Astrocyte (in vitro differentiated cells and primary cell): ENCODE measurements around the gene ZNF784. TPM values are rescaled to one million over a fixed set of nuclear protein-coding genes. Genes with fewer than 3 reads are reported as not detected.

Source experiments
- DNase-seq: peaks from one replicate; pipeline ENCODE4 v3.0.0-alpha.2; 2010; ENCODE audit warnings: low read depth
- FAIRE-seq: peaks from 2 replicates; lab custom pipeline; 2011; peaks lifted over from hg19 to GRCh38; lab: Jason Lieb, UNC
- H2AFZ ChIP-seq: 2 replicates; pipeline ENCODE4 v1.6.0; 2012; ENCODE audit warnings: low read depth, low read length, inconsistent platforms
- H3K27ac ChIP-seq: 2 replicates; pipeline ENCODE4 v1.5.1; 2011; ENCODE audit warnings: low read depth, low read length, inconsistent platforms
- H3K27me3 ChIP-seq: 2 replicates; pipeline ENCODE4 v1.6.0; 2011; ENCODE audit warnings: low read length, inconsistent platforms; ENCODE audit not compliant: insufficient read depth
- H3K36me3 ChIP-seq: 2 replicates; pipeline ENCODE4 v1.5.1; 2011; ENCODE audit warnings: low read length, inconsistent platforms; ENCODE audit not compliant: insufficient read depth
- H3K4me1 ChIP-seq: 2 replicates; pipeline ENCODE4 v1.5.1; 2011; ENCODE audit warnings: low read length, inconsistent platforms; ENCODE audit not compliant: insufficient read depth
- H3K4me2 ChIP-seq: 2 replicates; pipeline ENCODE4 v1.6.0; 2012; ENCODE audit warnings: low read length, inconsistent platforms
- H3K4me3 ChIP-seq: 2 replicates; pipeline ENCODE4 v1.5.1; 2011; ENCODE audit warnings: low read depth, mild to moderate bottlenecking, low read length, inconsistent platforms; ENCODE audit not compliant: insufficient read depth
- H3K79me2 ChIP-seq: 2 replicates; pipeline ENCODE4 v1.6.0; 2012; ENCODE audit warnings: mild to moderate bottlenecking, low read length, inconsistent platforms; ENCODE audit not compliant: insufficient read depth
- H3K9ac ChIP-seq: 2 replicates; pipeline ENCODE4 v1.6.0; 2012; ENCODE audit warnings: mild to moderate bottlenecking, low read length, inconsistent platforms
- H3K9me3 ChIP-seq: 2 replicates; pipeline ENCODE4 v1.5.1; 2012; ENCODE audit warnings: low read depth, mild to moderate bottlenecking, low read length, inconsistent platforms; ENCODE audit not compliant: insufficient read depth
- H4K20me1 ChIP-seq: 2 replicates; pipeline ENCODE4 v1.6.0; 2012; ENCODE audit warnings: low read length, inconsistent platforms; ENCODE audit not compliant: insufficient read depth
- H3K27ac Mint-ChIP-seq: one replicate; pipeline ENCODE4 v1.8.0; 2021; ENCODE audit warnings: mild to moderate bottlenecking, mixed read lengths; ENCODE audit not compliant: unreplicated experiment
- H3K27me3 Mint-ChIP-seq: one replicate; pipeline ENCODE4 v1.8.0; 2021; ENCODE audit warnings: low read depth, mixed read lengths; ENCODE audit not compliant: unreplicated experiment
- H3K36me3 Mint-ChIP-seq: one replicate; pipeline ENCODE4 v1.8.0; 2021; ENCODE audit warnings: low read depth, mixed read lengths; ENCODE audit not compliant: unreplicated experiment
- H3K4me1 Mint-ChIP-seq: one replicate; pipeline ENCODE4 v1.8.0; 2021; ENCODE audit warnings: low read depth, mixed read lengths; ENCODE audit not compliant: unreplicated experiment
- H3K4me3 Mint-ChIP-seq: one replicate; pipeline ENCODE4 v1.8.0; 2021; ENCODE audit warnings: mild to moderate bottlenecking, moderate library complexity, mixed read lengths; ENCODE audit not compliant: unreplicated experiment
- H3K9me3 Mint-ChIP-seq: one replicate; pipeline ENCODE4 v1.8.0; 2021; ENCODE audit warnings: mild to moderate bottlenecking, mixed read lengths; ENCODE audit not compliant: unreplicated experiment
- CTCF ChIP-seq: IDR thresholded peaks from 2 replicates; pipeline ENCODE4 v1.5.1; 2011; ENCODE audit warnings: low read depth, mild to moderate bottlenecking, inconsistent platforms, low read length, moderate library complexity; ENCODE audit not compliant: insufficient read depth
- EZH2 ChIP-seq: IDR thresholded peaks from 2 replicates; pipeline ENCODE4 v1.6.1; 2012; ENCODE audit warnings: mild to moderate bottlenecking, low read length, inconsistent platforms; ENCODE audit not compliant: insufficient read depth
- total RNA-seq: library from RNA; stranded (reverse); gene quantifications from 2 replicates; pipeline ENCODE4 v1.2.1, GENCODE V29; 2021

ZNF784 gene
- total RNA-seq, 1 donor from 2014 or later, result 5.3 TPM

- no peak for TF ChIP-seq CTCF
- TF ChIP-seq EZH2, result no peak
- H3K4me3 ChIP-seq, result peak overlapping the region; percentile 94
- H3K9ac ChIP-seq, result peak overlapping the region; percentile 99
- H2AFZ ChIP-seq, result no peak overlapping the region
- FAIRE-seq, result no peak
- H3K4me2 ChIP-seq, result peak overlapping the region; percentile 97
- H3K27ac ChIP-seq, result peak overlapping the region; percentile 99
- H4K20me1 ChIP-seq, result peaks cover 62% of the 10 kb centered on the region
- H3K4me1 ChIP-seq, result peaks cover 26% of the 10 kb centered on the region
- DNase-seq, result no peak
- peaks cover 10% of the 10 kb centered on the region for H3K36me3 Mint-ChIP-seq
- no peaks in the 10 kb centered on the region for H3K9me3 Mint-ChIP-seq
- H3K27me3 Mint-ChIP-seq, result no peaks in the 10 kb centered on the region
- no peaks in the 10 kb centered on the region for H3K27me3 ChIP-seq
- H3K27ac Mint-ChIP-seq, result peak overlapping the region; percentile 93
- peak overlapping the region; percentile 96 for H3K4me3 Mint-ChIP-seq
- H3K36me3 ChIP-seq, result no peaks in the 10 kb centered on the region
- peaks cover 26% of the 10 kb centered on the region for H3K4me1 Mint-ChIP-seq
- H3K79me2 ChIP-seq, result peaks cover 67% of the 10 kb centered on the region
- no peaks in the 10 kb centered on the region for H3K9me3 ChIP-seq
Observed at GRCh38 chr19:55656552-55656951, 32.2 kb upstream of the ZNF784 start.

- TF ChIP-seq CTCF (no peak), EZH2 (no peak)
- Mint-ChIP-seq H3K27me3 (no peaks in the 10 kb centered on the region), H3K27ac (peak overlapping the region; percentile 93), H3K4me1 (peaks cover 26% of the 10 kb centered on the region), H3K36me3 (peaks cover 14% of the 10 kb centered on the region), H3K4me3 (peak overlapping the region; percentile 96), H3K9me3 (no peaks in the 10 kb centered on the region)
- Histone ChIP-seq H3K27ac (peak overlapping the region; percentile 99), H3K4me1 (peaks cover 26% of the 10 kb centered on the region), H3K9ac (peak overlapping the region; percentile 99), H3K4me2 (peak overlapping the region; percentile 97), H3K79me2 (peaks cover 58% of the 10 kb centered on the region), H3K9me3 (no peaks in the 10 kb centered on the region), H3K4me3 (peak overlapping the region; percentile 94), H2AFZ (peak overlapping the region; percentile 68), H3K27me3 (no peaks in the 10 kb centered on the region), H3K36me3 (no peaks in the 10 kb centered on the region), H4K20me1 (peaks cover 53% of the 10 kb centered on the region)
- DNase-seq, result no peak
- no peak for FAIRE-seq
Observed at GRCh38 chr19:55655648-55656040, 31.3 kb upstream of the ZNF784 start.

DNA sequence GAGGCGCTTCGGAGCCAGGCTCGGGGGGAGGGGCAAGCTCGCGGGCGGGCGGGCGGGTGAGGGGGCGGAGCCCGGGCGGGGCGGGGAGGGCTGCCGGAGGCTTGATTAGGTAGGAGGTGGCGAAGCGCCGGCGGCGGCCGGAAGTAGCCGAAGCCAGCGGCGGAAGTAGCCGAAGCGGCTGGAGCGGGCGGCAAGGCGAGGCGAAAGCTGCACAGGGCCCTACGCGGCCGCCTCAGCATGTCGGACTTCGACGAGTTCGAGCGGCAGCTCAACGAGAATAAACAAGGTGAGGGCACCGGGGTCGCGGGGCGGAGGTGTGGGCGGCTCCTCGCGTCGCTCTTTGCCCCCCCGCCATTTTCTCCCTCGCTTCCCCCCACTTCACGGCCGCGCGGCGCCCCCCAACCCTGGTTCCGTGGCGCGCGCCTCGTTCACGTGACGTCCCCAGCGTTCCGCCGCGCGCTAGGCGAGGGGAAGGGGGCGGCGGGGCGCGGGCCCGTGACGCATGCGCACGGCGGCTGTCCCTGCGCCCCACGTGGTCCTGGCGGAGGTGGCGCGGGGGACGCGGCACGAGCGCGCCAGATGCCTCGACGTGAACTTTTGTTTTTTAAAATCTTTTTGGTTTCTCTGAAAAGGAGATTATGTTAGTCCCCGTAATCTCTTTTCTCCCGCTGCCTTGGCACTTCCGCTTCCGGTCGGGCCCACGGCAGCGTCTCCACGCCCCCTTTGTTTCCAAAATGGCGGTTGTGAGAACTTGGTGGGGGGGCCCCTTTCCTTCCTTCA is 30.7 kb upstream of the ZNF784 start, which contains the start of gene U2AF2:
Gene U2AF2, plus strand, starts transcription at position 168 of the 780 bp plus-strand sequence. Its CDS starts 70 bp downstream, at position 238.
- Mint-ChIP-seq H3K36me3 (peaks cover 16% of the 10 kb centered on the region), H3K9me3 (no peaks in the 10 kb centered on the region), H3K4me1 (peaks cover 24% of the 10 kb centered on the region), H3K27ac (peak within 1 kb of the TSS; percentile 100), H3K27me3 (no peaks in the 10 kb centered on the region), H3K4me3 (peak within 1 kb of the TSS; percentile 96)
- no peaks in the 10 kb centered on the region for H3K36me3 ChIP-seq
- peak within 1 kb of the TSS; percentile 97 for H3K4me2 ChIP-seq
- DNase-seq, result no peak
- H3K27ac ChIP-seq, result peak within 1 kb of the TSS; percentile 99
- H3K9me3 ChIP-seq, result no peaks in the 10 kb centered on the region
- peak within 1 kb of the TSS; percentile 95 for H3K4me3 ChIP-seq
- FAIRE-seq, result no peak
- TF ChIP-seq EZH2, result no peak
- TF ChIP-seq CTCF, result no peak
- peaks cover 53% of the 10 kb centered on the region for H3K79me2 ChIP-seq
- H3K27me3 ChIP-seq, result no peaks in the 10 kb centered on the region
- H4K20me1 ChIP-seq, result peaks cover 47% of the 10 kb centered on the region
- peak within 1 kb of the TSS; percentile 96 for H2AFZ ChIP-seq
- peaks cover 26% of the 10 kb centered on the region for H3K4me1 ChIP-seq
- peak within 1 kb of the TSS; percentile 99 for H3K9ac ChIP-seq
